SH-SY5Y (cell line): ENCODE results near the gene PACS2.

Experiments used
- GATA2 ChIP-seq: IDR thresholded peaks from 2 replicates; pipeline ENCODE4 v1.6.1; 2011; ENCODE audit warnings: mild to moderate bottlenecking, low read depth, low read length
- GATA3 ChIP-seq: IDR thresholded peaks from 2 replicates; pipeline ENCODE4 v1.6.1; 2011; ENCODE audit warnings: low read depth, mild to moderate bottlenecking, low read length, moderate library complexity

Gene PACS2

DNA sequence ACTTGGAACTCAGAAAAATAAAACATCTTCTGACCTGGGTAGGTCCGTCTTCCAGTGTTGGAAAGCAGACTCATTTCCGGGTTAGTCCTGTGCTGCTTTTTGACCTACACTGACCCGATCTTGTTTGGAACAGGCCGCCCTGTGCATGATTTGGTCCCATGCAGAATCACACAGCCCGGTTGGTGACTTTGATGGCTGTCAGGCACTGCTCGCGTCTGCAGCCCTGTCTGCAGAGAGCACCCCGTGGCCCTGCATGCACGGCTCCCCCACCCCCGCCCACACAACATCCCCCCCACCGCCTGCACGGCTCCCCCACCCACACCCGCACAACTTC, 31.6 kb downstream of the PACS2 start:
- TF ChIP-seq GATA2 (no peak), GATA3 (no peak)

DNA sequence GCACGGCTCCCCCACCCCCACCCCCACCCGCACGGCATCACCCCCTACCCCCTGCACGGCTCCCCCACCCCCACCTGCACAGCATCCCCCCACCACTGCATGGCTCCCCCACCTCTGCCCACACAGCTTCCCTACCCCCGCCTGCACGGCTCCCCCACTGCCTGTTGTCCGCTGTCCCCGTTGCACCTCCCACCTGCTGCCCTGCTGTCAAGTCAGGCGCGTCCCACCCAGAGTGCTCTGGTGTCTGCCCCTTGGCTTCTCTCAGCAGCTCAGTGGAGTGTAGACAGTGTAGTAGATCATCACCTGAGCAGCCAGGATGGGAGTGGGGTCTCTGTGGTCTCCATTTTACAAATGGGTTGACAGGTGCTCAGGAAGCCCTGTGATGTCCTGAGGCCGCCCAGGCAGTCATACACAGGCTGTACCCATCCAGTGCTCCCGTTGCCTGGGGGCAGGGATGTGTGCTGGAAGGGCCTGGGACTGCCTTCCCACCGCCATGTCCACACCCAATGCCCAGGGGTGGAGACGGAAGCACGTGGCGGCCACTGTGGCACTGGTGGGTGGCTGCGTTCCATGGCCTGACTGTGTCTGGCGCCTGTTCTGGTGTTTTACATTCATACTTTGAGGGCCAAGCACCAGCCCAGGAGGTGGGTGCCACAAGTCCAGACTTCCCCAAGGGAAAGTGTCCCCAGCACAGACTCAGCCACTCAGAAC, 32.5 kb downstream of the PACS2 start:
- TF ChIP-seq GATA3 = no peak
- no peak for TF ChIP-seq GATA2

DNA sequence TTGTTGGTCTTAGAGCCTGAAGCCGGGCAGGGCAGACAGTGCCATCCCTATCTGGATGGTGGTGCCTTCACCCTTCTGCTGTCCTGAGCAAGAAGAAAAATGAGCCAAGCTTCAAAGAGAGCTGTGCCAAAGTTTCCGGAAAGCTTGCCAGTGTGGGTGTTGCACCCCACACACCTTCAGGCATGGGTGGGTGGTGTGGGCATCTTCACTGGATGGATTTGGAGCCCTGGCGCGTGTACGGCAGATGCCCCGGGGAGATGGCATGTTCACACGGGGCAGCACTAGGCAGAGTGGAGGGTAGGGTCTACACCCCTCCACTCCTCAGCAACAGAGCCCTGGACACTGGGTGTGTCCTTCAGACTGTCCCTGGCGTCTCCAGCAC, 33.0 kb downstream of the PACS2 start:
- TF ChIP-seq GATA2 (no peak), GATA3 (no peak)

DNA sequence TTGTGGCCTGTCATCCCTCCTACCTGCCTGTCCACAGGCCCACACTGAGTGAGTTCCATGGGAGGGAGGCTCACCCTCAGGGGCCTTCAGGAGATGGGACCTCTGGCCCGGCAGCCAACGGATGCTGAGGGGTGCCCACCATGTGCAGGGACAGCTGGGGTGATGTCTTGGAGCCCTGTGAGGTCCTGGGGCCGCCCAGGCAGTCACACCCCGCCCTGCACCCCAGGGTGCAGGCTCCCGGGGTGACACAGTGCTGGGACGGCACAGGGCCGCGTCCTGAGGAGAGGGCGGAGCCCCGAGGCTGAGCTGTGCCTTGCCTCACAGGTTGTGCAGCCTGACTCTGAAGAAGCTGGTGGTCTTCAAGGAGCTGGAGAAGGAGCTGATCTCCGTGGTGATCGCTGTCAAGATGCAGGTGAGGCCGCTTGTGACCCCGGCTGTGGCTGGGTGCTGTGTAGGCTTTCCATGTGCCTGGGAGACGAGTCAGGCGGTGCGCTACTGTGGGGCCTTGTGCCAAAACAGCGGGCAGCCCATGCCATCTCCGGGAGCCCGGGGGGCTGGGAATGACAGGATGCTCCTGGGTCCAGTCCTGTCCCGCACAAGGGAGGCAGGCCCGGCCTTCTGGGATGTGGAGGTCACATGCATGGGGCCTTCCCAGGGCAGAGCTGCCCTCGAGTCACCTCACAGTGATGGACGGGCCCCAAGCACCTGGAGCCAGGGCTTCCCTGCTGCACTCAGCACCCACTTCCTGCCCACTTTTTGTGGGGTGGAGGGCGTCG, 33.8 kb downstream of the PACS2 start:
- no peak for TF ChIP-seq GATA2
- TF ChIP-seq GATA3 = no peak

DNA sequence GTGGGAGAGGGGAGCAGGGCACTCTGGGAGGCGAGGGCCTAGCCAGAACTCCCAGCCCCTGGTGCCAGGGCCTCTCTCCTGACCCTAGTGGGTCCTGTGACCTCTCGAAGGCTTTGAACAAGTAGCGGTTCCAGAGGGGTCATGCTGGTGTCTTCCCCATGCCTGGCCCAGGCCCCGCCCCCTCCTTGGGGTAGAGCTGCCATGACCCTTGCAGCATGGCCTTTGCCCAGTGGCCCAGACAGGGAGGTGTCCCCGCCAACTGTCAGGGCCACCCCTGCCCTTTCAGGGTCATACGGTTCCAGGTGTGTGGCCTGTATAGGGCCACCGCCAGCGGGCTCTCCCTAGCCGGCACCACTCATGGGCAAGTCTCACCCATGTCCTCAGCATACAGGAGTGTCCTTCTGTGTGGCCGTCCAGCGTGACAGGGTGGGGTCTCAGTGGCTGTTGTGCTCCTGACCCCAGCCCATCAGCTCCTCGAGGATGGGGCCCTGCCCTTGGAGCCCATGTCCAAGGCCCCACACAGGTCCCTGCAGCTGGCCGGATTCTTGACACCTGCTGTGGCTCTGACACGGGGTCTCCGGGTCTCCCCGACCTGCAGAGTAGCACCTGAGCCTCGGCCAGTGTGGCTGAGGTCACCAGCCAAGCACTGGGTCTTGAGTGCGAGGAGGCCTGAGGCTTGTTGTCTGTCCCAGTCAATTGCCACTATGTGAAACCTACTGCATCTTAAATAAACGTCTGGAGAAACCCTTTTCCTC, 34.6 kb downstream of the PACS2 start:
- no peak for TF ChIP-seq GATA3

DNA sequence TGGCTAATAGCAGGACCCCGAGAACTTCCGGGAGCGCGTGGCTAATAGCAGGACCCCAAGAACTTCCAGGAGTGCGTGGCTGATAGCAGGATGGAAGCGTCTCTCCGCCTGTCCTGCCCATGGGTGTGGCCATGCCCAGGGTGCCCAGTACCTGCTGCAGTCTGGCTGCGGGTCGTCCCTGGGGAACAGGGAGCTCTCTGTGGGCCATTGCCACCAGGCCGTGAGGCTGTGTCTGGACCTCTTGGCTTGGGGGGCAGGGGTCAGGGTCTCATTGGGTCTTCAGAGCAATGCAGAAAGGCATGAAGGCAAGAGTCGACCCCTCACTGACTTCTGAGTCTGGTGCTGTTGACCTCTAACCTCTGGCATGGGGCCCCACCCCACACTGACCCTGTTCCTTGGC, 35.4 kb downstream of the PACS2 start:
- TF ChIP-seq GATA2 (no peak), GATA3 (no peak)

DNA sequence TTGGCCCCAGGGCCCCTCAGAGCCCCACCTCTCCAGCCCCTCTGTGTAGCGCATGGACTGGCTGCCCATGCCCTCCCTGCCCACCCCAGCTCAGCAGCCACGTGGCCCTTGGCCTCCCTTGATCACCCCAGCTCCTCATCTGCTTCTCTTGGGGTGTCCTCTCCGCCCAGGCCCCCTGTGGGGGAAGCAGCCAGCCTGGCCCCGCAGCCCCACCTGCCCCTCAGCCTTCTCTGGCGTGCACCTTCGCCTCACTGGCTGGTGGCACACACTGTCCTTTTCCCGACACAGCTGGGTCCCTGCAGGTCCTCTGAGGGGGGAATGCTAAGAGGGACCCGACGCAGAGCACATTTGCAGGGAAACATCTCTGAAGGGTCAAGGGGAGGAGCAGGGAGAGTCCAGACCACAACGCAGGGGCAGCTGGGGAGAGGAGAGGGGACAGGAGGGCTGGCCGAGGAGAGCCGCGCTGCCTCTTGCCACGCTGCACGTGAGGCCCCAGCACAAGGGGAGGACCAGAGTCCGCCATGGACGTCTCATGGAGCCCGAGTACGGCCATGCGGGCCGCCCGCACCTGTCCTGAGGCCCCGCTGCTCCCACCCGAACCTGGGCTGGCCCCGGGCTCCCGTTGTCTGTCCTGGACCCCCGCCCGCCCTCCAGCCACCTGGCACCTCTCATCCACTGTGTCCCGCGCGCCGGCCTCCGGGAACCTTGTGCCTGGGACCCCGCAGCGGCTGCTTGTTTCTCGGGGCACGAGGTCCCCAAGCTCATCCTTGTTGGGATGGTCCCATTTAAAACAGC, 36.1 kb downstream of the PACS2 start:
- no peak for TF ChIP-seq GATA3

DNA sequence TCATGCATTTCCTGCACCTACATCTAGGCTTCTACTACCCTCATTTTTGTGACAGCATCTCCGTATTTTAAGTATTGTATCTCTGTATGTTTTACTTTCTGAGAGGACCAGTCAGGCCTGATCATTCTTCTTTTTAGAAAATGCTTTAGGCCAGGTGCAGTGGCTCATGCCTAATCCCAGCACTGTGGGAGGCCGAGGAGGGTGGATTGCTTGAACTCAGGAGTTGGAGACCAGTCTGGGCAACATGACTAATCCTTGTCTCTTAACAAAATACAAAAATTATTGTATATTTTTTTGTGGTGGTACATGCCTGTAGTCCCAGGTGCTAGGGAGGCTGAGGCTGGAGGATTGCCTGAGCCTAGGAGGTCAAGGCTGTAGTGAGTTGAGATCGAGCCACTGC, 36.9 kb downstream of the PACS2 start:
- no peak for TF ChIP-seq GATA2
- no peak for TF ChIP-seq GATA3

DNA sequence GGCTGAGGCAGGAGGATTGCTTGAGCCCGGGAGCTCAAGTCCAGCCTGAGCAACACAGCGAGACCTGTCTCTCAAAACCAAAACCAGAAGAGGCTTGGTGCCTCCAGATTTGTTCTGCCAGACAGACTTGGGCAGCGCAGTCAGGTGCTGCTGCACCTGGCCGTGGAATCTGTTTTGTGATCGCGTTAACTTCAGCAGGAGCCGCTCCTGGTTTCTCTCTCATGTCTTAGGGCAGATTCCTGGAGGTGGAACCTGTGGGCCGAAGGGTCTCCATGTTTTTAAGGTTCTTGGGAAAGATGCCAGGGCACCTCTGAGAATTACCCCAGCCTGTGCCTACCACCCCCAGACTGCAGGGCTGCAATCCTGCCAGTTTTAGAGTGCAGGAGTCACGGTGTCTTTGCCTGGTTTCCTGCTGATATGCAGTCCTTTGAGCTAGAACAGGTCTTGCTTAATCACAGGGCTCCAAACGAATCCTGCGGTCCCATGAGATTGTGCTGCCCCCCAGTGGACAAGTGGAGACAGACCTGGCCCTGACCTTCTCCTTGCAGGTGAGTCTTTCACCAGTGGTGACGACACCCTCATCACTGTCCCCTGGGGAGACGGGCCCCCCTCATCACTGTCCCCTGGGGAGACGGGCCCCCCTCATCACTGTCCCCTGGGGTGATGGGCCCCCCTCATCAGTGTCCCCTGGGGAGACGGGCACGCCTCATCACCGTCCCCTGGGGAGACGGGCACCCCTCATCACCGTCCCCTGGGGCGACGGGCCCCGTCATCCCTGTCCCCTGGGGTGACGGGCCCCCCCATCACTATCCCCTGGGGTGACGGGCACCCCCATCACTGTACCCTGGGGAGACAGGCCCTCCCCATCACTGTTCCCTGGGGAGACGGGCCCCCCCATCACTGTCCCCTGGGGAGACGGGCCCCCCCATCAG, 37.6 kb downstream of the PACS2 start:
- TF ChIP-seq GATA2 (no peak), GATA3 (no peak)

DNA sequence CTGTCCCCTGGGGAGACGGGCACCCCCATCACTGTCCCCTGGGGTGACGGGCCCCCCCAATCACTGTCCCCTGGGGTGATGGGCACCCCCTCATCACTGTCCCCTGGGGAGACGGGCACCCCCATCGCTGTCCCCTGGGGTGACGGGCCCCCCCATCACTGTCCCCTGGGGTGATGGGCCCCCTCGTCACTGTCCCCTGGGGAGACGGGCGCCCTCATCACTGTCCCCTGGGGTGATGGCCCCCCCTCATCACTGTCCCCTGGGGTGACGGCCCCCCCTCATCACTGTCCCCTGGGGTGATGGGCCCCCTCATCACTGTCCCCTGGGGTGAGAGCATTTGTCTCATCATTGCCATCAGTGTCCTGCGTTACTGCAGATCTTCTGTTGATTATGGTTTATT, 38.6 kb downstream of the PACS2 start:
- TF ChIP-seq GATA2 (no peak), GATA3 (no peak)

DNA sequence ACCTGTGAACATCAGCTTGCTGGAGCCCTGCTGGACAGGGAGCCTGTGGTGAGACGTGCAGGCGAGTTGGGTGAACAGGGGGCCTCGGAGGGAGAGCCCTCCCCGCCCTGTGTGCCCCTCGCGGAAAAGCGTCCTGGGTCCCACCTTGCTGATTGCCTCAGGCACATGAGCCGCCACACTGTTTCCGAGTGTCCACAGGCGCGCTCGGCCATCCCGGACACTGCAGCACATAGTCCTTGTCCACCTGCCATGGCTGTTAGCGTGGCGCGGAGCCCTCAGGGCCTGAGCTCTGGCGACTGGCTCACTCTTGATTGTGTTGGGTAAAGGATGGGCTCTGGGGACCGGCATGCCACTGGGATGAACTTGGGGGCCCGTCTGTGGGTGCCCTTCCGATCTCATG, 40.0 kb downstream of the PACS2 start:
- TF ChIP-seq GATA2 (no peak), GATA3 (no peak)

DNA sequence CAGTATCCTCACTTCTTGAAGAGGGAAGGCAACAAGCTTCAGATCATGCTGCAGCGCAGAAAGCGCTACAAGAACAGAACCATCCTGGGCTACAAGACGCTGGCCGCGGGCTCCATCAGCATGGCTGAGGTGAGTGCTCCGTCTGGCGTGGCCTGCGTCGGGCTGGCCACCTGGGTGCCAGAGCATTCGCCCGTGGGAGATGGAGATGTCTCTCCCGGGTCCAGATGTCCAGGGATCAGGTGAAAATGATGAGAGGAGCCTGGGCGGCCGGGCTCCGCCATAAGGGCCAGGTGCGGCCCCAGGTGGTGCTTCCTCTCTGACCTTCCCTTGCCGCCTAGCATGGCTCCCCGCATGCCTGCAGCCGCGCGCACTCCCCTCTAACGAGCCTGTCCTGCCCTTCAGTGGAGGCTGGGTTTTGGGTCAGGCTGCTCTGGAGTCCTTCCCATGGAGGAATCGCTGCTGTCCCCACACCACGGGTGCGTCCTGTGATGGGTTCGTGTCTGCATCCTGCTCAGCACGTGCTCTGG, 40.6 kb downstream of the PACS2 start:
- TF ChIP-seq GATA2 = no peak
- TF ChIP-seq GATA3 = no peak
